HG03039 (cell line): ENCODE data around the gene FAM184A.
"Not testable (repeated sequence)": the region's sequence is repeated elsewhere in the genome, so short reads cannot be mapped to it uniquely, and the experiment has no call there.

Experiments
- ATAC-seq: cut with Tn5 transposase; IDR thresholded peaks from one replicate; pipeline ENCODE4 v1.9.1; 2021; ENCODE audit warnings: mild to moderate bottlenecking, moderate library complexity; ENCODE audit not compliant: unreplicated experiment

FAM184A gene

DNA sequence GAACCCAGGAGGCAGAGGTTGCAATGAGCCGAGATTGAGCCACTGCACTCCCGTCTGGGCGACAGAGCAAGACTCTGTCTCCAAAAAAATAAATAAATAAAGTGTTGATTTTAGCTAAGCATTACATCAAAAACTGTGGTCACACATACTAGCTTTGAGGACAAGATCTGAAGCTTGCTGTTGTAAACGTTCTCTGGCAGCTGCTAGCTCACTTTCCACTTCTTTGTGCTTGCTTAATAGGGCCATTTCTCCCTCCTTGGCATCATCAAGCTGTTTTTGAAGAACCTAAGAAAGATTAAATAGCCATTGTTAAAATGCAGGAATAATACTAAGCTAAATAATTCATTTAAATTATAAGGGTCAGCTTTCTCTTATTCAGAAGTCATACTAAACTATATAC is 55.7 kb downstream of the FAM184A start:
- no peak for ATAC-seq

DNA sequence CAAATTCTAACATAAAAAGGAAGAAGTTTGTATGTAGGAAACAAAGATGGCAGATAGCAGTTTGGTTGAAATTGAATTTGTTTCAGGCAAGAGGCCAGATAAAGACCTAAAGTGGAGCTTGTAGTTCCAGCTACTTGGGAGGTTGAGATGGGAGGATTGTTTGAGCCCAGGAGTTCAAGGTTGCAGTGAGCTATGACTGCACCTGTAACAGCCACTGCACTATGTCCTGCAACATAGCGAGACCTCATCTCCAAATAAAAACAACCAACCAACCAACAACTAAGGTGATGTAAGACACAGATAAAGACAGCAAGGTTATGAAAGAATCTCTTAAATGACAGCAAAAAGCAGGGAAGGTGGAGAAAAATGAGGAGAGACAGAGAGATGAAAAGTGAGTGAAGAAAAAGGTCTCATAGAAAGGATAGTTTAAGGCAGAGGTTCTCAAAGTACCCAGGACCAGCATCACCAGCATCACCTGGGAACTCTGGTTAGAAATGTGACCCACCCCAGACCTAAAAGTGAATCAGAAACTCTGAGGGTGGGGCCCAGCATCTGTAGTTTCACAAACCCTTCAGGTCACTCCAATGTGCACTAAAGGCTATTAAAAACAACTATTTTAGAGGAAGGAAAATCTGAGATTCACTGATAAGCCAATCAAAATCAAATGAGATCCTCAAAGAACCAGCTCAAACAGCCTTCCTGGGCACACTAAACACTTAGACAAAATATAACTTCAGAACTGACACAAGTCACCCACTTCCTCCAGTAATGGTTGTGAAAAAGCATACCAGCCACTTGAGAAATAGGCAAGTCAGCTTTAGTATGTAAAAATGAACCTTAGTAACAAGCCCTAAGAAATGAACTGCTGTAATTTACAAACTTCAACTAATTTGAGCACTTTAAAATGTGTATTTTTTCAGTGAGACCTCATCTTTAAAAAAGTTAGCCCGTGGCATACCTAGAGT is 57.6 kb downstream of the FAM184A start:
- no peak for ATAC-seq

GRCh38 chr6:119015165-119015564 is 63.3 kb downstream of the FAM184A start:
- ATAC-seq = not testable (repeated sequence)

GRCh38 chr6:119012521-119012920 is 65.9 kb downstream of the FAM184A start:
- ATAC-seq = no peak

DNA sequence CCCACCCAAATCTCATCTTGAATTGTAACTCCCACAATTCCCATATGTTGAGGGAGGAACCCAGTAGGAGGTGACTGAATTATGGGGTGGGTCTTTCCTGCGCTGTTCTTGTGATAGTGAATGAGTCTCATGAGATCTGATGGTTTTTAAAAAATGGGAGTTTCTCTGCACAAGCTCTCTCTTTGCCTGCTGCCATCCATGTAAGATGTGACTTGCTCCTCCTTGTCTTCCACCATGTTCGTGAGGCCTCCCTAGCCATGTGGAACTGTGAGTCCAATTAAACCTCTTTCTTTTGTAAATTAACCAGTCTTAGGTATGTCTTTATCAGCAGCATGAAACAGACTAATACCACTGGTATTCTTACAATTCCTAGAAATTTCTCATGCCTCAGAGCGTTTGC is 69.2 kb downstream of the FAM184A start:
- not testable (repeated sequence) for ATAC-seq

GRCh38 chr6:119006974-119007373 is 71.5 kb downstream of the FAM184A start:
- ATAC-seq = no peak

DNA sequence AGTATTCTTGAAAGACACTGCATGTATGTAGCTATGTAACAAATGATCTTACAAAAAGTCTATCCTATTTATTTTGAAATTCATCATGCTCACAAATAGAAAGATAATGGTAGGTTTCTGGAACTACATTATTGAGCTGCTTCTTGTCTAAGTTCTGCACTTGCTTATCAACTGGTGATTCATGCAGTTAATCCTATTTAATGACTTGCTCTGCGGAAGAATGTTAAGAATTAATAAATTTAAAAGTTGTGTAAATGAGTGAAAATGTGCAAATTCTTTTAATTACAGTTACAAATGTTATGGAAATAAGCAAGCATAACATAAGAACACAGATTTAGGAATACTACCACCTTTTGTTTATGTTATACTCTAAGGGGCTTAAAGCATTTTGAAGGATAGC is 76.4 kb downstream of the FAM184A start:
- no peak for ATAC-seq

- no peak for ATAC-seq
Measured at GRCh38 chr6:118999494-119000040, 78.9 kb downstream of the FAM184A start.

- not testable (repeated sequence) for ATAC-seq
Measured at GRCh38 chr6:118997426-118997825, 81.0 kb downstream of the FAM184A start.

DNA sequence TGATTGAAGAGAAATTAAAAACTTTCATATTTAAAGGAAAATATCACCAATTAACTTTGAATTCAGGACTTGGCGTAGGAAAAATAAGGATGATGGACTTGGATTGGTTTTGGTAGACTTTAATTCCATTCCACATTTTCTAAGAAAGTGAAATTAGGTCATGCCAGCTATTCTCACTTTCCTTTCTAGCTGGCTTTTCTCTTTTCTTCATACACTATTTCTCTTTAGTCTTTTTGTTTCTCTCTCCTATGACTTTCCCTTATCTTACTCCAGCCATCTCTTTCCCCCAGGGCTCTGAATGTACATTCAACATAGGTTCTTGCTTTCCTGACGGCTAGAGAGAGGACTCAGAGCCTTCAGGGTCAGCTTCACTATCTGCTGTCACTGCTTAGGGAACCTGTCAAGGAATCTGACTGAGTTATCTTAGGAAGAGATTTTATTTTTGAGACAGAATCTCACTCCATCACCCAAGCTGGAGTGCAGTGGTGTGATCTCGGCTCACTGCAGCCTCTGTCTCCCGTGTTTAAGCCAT is 82.1 kb downstream of the FAM184A start:
- ATAC-seq = no peak

GRCh38 chr6:118993803-118994251 is 84.6 kb downstream of the FAM184A start:
- no peak for ATAC-seq

DNA sequence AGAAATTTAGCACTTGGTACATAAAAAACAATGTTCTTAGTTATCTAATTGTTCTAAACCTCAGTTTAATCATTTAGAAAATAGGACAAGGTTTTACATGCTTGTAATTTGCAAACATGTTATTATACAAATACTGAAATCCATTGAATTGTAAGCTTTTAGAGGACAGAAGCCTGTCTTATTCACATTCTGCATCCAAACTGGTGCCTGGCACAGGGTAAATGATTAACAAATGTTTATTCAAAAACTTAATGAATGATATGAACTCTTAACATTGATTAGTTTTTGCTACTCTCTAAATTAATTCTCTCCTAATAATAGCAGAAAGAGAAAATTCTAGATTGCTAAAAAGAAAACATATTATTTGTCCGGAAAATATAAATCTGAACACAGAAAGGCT is 85.1 kb downstream of the FAM184A start:
- no peak for ATAC-seq

- ATAC-seq = no peak
Measured at GRCh38 chr6:118992186-118992795, 86.2 kb downstream of the FAM184A start.

GRCh38 chr6:118986312-118986711 is 92.2 kb downstream of the FAM184A start:
- no peak for ATAC-seq

DNA sequence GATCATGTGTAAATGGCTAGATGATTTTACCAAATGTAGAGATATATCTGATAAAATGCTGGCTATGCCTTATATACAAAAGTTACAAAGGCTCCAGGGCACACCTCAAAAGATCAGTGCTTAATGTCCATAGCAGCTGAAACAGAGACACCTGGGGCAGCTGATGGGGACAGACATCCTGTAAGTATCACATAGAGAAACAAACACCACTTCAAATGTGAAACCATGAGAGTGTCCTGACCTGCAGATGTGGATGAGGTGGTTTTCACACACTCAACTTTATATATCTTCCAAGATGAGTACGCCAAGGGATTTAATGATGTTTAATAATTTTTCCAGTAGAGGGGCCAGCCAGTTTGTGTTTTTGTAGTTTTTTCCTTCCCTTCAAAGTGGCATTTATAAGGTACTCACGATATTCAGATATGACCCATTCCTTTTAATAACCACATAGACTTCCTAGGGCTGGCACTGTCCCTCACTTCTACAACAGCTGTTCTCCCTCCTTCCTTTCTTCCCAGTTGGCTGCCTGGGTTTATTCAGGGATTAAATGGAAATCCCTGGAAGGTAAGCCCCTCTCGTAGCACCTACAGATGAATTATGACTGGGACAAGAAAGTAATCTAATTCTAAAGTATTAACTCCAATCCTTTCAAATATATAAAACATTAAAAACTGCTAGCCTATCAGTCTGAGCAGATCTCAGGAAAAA is 93.2 kb downstream of the FAM184A start:
- ATAC-seq = no peak

- ATAC-seq = no peak
Measured at GRCh38 chr6:118984342-118984741, 94.1 kb downstream of the FAM184A start.

DNA sequence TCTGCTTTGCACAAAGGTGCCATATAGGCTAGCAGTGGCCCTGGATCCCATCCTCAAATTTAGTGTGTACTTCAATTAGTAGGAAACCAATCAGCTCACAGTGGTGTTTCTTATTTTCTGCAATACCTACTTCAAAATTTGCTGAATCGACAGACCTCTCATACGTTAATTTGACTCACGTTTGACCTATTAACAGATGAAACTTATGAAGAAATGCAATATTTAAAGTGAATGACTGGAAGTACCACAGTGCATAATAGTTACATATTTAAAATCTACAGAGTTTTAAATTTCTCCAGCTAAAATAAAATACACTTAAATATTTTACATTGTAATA is 95.9 kb downstream of the FAM184A start:
- no peak for ATAC-seq

- ATAC-seq = no peak
Measured at GRCh38 chr6:118981884-118982574, 96.4 kb downstream of the FAM184A start.

- no peak for ATAC-seq
Measured at GRCh38 chr6:118980063-118980462, 98.4 kb downstream of the FAM184A start.

DNA sequence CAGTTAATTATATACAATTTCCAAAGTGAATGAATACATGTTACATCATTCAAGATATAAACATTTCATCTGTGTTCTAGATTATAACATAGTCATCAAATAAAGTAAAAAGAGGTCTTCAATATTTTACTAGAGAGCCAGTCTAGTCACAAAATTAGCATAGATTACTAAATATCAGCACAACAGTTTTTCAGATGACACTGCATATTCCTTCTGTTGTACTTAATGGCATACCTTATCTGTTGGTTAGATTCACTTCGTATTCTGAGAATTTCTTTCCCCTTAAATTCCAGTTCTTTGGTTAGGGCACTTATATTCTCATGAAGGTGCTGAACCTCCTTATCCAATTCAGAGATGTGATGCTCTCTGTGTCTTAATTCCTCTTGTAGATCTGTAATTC is 103.7 kb downstream of the FAM184A start:
- no peak for ATAC-seq
